Keratinocyte (primary cell): ENCODE results near the gene CFAP45.
A peak's percentile ranks its signal among the peaks of the same experiment; 100 is the strongest.

Source experiments
- EZH2 ChIP-seq: IDR thresholded peaks from one replicate; pipeline ENCODE4 v1.6.1; 2012; ENCODE audit warnings: inconsistent platforms, mild to moderate bottlenecking, low read length, moderate library complexity
- TF ChIP-seq, protein P1 (sequence below), 3 experiments: IDR thresholded peaks in 1 of 3; conservative IDR thresholded peaks in 1 of 3; optimal IDR thresholded peaks in 1 of 3; 2 replicates in 2 of 3; 3 replicates in 1 of 3; pipeline versions ENCODE3 to v1.5.1; 2011; ENCODE audit warnings: low read length in 3 of 3, mild to moderate bottlenecking in 3 of 3, moderate library complexity in 2 of 3, control low read depth in 1 of 3, inconsistent platforms in 1 of 3; ENCODE audit not compliant: insufficient read depth in 2 of 3; ENCODE audit errors: extremely low read depth in 1 of 3

GRCh38 chr1:159835862-159836525 lies 64.0 kb downstream of the CFAP45 start:
- TF ChIP-seq, protein P1, sequence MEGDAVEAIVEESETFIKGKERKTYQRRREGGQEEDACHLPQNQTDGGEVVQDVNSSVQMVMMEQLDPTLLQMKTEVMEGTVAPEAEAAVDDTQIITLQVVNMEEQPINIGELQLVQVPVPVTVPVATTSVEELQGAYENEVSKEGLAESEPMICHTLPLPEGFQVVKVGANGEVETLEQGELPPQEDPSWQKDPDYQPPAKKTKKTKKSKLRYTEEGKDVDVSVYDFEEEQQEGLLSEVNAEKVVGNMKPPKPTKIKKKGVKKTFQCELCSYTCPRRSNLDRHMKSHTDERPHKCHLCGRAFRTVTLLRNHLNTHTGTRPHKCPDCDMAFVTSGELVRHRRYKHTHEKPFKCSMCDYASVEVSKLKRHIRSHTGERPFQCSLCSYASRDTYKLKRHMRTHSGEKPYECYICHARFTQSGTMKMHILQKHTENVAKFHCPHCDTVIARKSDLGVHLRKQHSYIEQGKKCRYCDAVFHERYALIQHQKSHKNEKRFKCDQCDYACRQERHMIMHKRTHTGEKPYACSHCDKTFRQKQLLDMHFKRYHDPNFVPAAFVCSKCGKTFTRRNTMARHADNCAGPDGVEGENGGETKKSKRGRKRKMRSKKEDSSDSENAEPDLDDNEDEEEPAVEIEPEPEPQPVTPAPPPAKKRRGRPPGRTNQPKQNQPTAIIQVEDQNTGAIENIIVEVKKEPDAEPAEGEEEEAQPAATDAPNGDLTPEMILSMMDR (optimal IDR thresholded peaks at IDR 0.05 in 1 of 3, IDR thresholded peaks at IDR 0.05 in 1 of 3, conservative IDR thresholded peaks at IDR 0.05 in 1 of 3; ENCODE audit: extremely low read depth in 1 of 3, insufficient read depth in 2 of 3, low read length in 3 of 3): peak in 1 of 3 experiments; percentile 25
- TF ChIP-seq EZH2: no peak
